K562 (cell line): ENCODE measurements around the gene ZNF426. TPM values are rescaled to one million over a fixed set of nuclear protein-coding genes. Genes with fewer than 3 reads are reported as not detected.
A peak's percentile ranks its signal among the peaks of the same experiment; 100 is the strongest.

ENCODE experiments used
- ARID1B ChIP-seq: fragments of 450-650 bp; IDR thresholded peaks from 2 replicates; pipeline ENCODE4 v1.6.1; 2016; ENCODE audit warnings: antibody characterized with exemption, mild to moderate bottlenecking, inconsistent platforms
- CBFA2T3 ChIP-seq: fragments of 450-650 bp; IDR thresholded peaks from 2 replicates; pipeline ENCODE4 v1.6.1; 2017
- CXXC5 ChIP-seq: fragments of 250-450 bp; sonication (Bioruptor Pico); IDR thresholded peaks from 2 replicates; pipeline ENCODE4 v1.8.0; 2022; ENCODE audit warnings: inconsistent platforms, mild to moderate bottlenecking, moderate library complexity
- GATA2 ChIP-seq: sonication (generic); formaldehyde crosslinking; IDR thresholded peaks from 2 replicates; pipeline ENCODE4 v1.4.0; 2020; ENCODE audit warnings: mild to moderate bottlenecking, missing genetic modification reagents
- GTF2E2 ChIP-seq: fragments of 200-800 bp; sonication (Bioruptor generic); IDR thresholded peaks from 2 replicates; pipeline ENCODE4 v1.6.1; 2016; ENCODE audit warnings: missing genetic modification characterization, missing compliant biosample characterization
- KDM5B ChIP-seq: fragments of 200-600 bp; sonication (generic); IDR thresholded peaks from 2 replicates; pipeline ENCODE4 v1.6.1; 2012; ENCODE audit warnings: low read depth, mild to moderate bottlenecking, moderate library complexity, low read length, control low read depth, inconsistent platforms; ENCODE audit not compliant: insufficient replicate concordance
- KLF1 ChIP-seq: fragments of 450-650 bp; IDR thresholded peaks from 2 replicates; pipeline ENCODE4 v1.6.1; 2016; ENCODE audit warnings: missing genetic modification characterization, missing compliant biosample characterization
- MGA ChIP-seq: fragments of 450-650 bp; IDR thresholded peaks from 2 replicates; pipeline ENCODE4 v1.6.1; 2016; ENCODE audit warnings: mild to moderate bottlenecking, moderate library complexity
- RBFOX2 ChIP-seq: fragments of 200-400 bp; formaldehyde crosslinking; IDR thresholded peaks from 2 replicates; pipeline ENCODE4 v1.6.1; 2017; ENCODE audit warnings: low read depth, mild to moderate bottlenecking, low read length, moderate library complexity
- SIN3A ChIP-seq, 2 experiments: fragments of 150-350 bp in 1 of 2; IDR thresholded peaks; 2 replicates each; pipeline ENCODE4 v1.6.1; 2011 to 2016; ENCODE audit warnings: borderline replicate concordance in 2 of 2, low read depth in 2 of 2, low read length in 2 of 2, mild to moderate bottlenecking in 2 of 2, moderate library complexity in 2 of 2; ENCODE audit not compliant: control insufficient read depth in 1 of 2
- TAF1 ChIP-seq: IDR thresholded peaks from 2 replicates; pipeline ENCODE4 v1.6.1; 2011; ENCODE audit warnings: mild to moderate bottlenecking, low read length, moderate library complexity; ENCODE audit not compliant: insufficient read depth, control insufficient read depth, severe bottlenecking; ENCODE audit errors: extremely low read depth
- TOE1 ChIP-seq, 2 experiments: fragments of 450-650 bp in 1 of 2; sonication (generic) in 1 of 2; formaldehyde crosslinking in 1 of 2; IDR thresholded peaks; 2 replicates each; pipeline versions ENCODE4 v1.7.1 to v1.8.0; 2016 to 2022; ENCODE audit warnings: borderline replicate concordance in 2 of 2, mild to moderate bottlenecking in 2 of 2, antibody characterized with exemption in 1 of 2, inconsistent platforms in 1 of 2, low read depth in 1 of 2, missing genetic modification reagents in 1 of 2, moderate library complexity in 1 of 2
- ZNF124 ChIP-seq: sonication (generic); formaldehyde crosslinking; IDR thresholded peaks from 2 replicates; pipeline ENCODE4 v1.8.1; 2022; ENCODE audit warnings: missing genetic modification reagents
- ZNF140 ChIP-seq: fragments of 250-450 bp; sonication (Bioruptor Pico); IDR thresholded peaks from 2 replicates; pipeline ENCODE4 v1.8.0; 2021; ENCODE audit warnings: moderate library complexity, mild to moderate bottlenecking, inconsistent platforms
- ZNF316 ChIP-seq: fragments of 450-650 bp; IDR thresholded peaks from 2 replicates; pipeline ENCODE4 v1.6.1; 2016
- ZNF384 ChIP-seq: IDR thresholded peaks from 2 replicates; pipeline ENCODE4 v1.6.1; 2012; ENCODE audit warnings: low read depth, low read length, improper control_type of control experiment
- polyA plus RNA-seq, 8 experiments: library from polyadenylated mRNA; depleted of rRNA in 4 of 8; stranded (reverse) in 5 of 8; unstranded in 3 of 8; fragments of >200 nt; fragmentation: Nextera tagmentation in 2 of 8; fragmentation: Illumina TruSeq in 1 of 8; extraction: Ambion mirVana in 2 of 8; extraction: Trizol in 1 of 8; gene quantifications; 2 replicates each; pipeline versions ENCODE4 v1.2.1 to v1.2.3, GENCODE V29; 2011 to 2014; ENCODE audit warnings: inconsistent platforms in 1 of 8, missing spikeins in 1 of 8
- total RNA-seq, 7 experiments: library from RNA; depleted of rRNA in 6 of 7; stranded (reverse); fragments of >200 nt in 6 of 7; fragmentation: Illumina TruSeq in 2 of 7; extraction: Trizol in 2 of 7; gene quantifications; 2 replicates each; pipeline versions ENCODE4 v1.2.1 to v1.2.3, GENCODE V29; 2011 to 2021; ENCODE audit warnings: low replicate concordance in 1 of 7

The ZNF426 gene
- total and polyA plus RNA-seq, 9 of the 15 experiments (the other 6 are each of a cell fraction or from before 2014, with no cell fraction given), result 3.2 to 14.3 (median 6.9) TPM

GRCh38 chr19:9584073-9584833 lies 45.8 kb upstream of the ZNF426 start, which contains the start of gene ZNF121 (continued):
- TF ChIP-seq KDM5B (peak; percentile 94), TAF1 (peak; percentile 93), MGA (peak; percentile 57), ZNF140 (CRISPR knock-in tag) (no peak), TOE1 (IDR thresholded peaks at IDR 0.05; ENCODE audit: borderline replicate concordance) (peak; percentile 68), TOE1 (CRISPR knock-in tag; IDR thresholded peaks at IDR 0.05; ENCODE audit: borderline replicate concordance, low read depth) (no peak), CBFA2T3 (0 out of 2 replicates have a peak, but pooled peaks have one; percentile 9), SIN3A (IDR thresholded peaks at IDR 0.05; ENCODE audit: borderline replicate concordance in 2 of 2, control insufficient read depth in 1 of 2, low read depth in 2 of 2, low read length in 2 of 2) (peak; percentile 43 to 55; a peak in 1 of 4 replicates), ARID1B (no peak), RBFOX2 (peak; percentile 99), GATA2 (CRISPR knock-in tag) (peak; percentile 28; the same call in 1 of the 2 replicates), ZNF124 (CRISPR knock-in tag) (no peak), GTF2E2 (tag) (peak; percentile 94), CXXC5 (CRISPR knock-in tag) (peak; percentile 57), ZNF384 (no peak), ZNF316 (no peak), KLF1 (tag) (peak; percentile 86; the same call in 1 of the 2 replicates)
